ENCODE data around the gene DOCK8.
A peak's percentile ranks its signal among the peaks of the same experiment; 100 is the strongest.

DOCK8 gene

DNA sequence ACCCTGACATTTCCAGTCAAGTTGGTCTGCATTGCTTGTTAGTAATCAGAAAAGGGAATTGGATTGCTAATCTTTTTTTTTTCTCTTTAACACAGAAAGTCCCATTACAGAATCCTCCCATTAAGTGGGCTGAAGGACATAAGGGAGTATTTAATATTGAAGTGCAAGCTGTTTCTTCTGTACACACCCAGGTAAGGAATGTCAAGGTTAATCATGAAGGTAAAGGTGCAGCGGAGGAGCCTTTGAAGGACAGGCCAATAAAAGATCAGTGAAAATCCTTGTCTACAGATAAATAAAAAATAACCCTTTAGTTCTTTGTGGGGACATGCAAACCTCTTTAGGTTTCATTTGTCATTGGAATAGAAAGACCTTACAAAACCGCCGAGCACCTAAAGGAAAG is 161.4 kb downstream of the DOCK8 start:
- no peak overlapping the region for H3K4me3 ChIP-seq (ENCODE audit: low read depth, low read length)
- TF ChIP-seq CTCF (IDR thresholded peaks at IDR 0.05; ENCODE audit: insufficient read depth, low read length, missing control alignments), result no peak
- DNase-seq (ENCODE audit: low read depth, low spot score), result no peak
- CTCF ChIA-PET, result no interaction called here
- POLR2A ChIA-PET, result no interaction called here

DNA sequence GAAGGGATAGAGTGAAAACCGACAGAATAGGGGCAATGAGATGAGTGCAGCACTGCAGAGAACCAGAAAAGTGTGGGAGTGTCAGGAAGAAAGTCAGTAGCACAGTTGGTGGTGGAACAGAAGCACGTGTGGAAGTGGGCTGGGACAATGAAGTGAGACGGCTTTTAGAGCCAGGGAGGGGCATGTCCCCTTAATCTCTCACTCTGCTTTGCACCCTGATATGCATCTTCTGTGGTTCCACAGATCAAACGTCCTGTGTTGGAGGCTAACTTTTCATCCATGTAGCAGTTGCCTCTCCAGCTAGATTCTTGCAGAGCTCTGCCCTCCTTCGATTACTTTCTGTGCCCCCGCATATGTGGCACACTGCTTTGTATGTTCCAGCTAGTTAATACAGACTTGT is 163.6 kb downstream of the DOCK8 start:
- TF ChIP-seq CTCF (IDR thresholded peaks at IDR 0.05; ENCODE audit: insufficient read depth, low read length, missing control alignments), result no peak
- CTCF ChIA-PET, result no interaction called here
- POLR2A ChIA-PET, result no interaction called here
- no peak overlapping the region for H3K4me3 ChIP-seq (ENCODE audit: low read depth, low read length)
- no peak for DNase-seq (ENCODE audit: low read depth, low spot score)

DNA sequence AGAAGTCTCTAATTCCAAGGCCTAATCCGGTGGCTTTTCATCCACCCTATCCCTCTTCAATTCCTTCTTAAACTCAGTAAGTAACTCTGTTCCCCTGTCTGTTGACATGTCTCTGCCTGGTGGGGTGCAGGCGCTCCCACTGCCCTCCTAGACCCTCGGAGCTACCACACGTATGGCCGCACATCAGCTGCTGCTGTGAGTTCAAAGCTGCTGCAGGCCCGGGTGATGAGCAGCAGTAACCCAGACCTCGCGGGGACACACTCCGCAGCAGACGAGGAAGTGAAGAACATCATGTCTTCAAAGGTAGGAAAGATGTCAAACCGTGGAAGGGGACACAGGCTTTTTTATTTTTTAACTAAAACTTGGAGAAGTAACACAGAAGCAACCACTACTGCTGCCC is 167.7 kb downstream of the DOCK8 start:
- H3K4me3 ChIP-seq (ENCODE audit: low read depth, low read length), result no peak overlapping the region
- DNase-seq (ENCODE audit: low read depth, low spot score), result no peak
- ChIA-PET CTCF (interaction anchor here (1.2 kb wide), 1 partner anchor 623 kb away, joined by 3 read pairs; no protein-coding TSS in a partner anchor), POLR2A (no interaction called here)
- no peak for TF ChIP-seq CTCF (IDR thresholded peaks at IDR 0.05; ENCODE audit: insufficient read depth, low read length, missing control alignments)

GRCh38 chr9:385818-386398 is 171.2 kb downstream of the DOCK8 start:
- ChIA-PET CTCF (interaction anchor here (1.1 kb wide), 1 partner anchor 624 kb away, joined by 5 read pairs; no protein-coding TSS in a partner anchor), POLR2A (no interaction called here)
- H3K4me3 ChIP-seq (ENCODE audit: low read depth, low read length), result no peak overlapping the region
- peak; percentile 4 for DNase-seq (ENCODE audit: low read depth, low spot score)
- peak; percentile 64 for TF ChIP-seq CTCF (IDR thresholded peaks at IDR 0.05; ENCODE audit: insufficient read depth, low read length, missing control alignments)

DNA sequence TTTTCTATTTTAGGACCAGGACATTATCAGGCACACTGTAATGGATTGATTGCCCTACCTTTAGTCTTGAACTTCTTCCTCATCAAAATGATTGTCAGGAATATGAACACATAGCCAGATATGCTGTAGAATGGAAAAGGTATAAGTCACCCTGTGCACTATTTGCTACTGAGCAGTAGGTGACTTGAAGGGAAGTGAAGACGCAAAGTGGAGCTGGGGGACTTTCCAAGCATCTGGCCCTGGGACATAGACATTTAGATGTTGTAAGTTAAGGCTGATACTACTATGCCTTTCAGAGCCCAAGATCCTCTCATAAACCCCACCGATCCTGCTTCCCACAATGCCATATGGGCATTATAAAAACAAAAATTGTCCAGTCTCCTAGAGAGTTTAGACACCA is 174.5 kb downstream of the DOCK8 start:
- POLR2A ChIA-PET, result no interaction called here
- no peak for TF ChIP-seq CTCF (IDR thresholded peaks at IDR 0.05; ENCODE audit: insufficient read depth, low read length, missing control alignments)
- H3K4me3 ChIP-seq (ENCODE audit: low read depth, low read length), result no peak overlapping the region
- no peak for DNase-seq (ENCODE audit: low read depth, low spot score)
- CTCF ChIA-PET, result no interaction called here

DNA sequence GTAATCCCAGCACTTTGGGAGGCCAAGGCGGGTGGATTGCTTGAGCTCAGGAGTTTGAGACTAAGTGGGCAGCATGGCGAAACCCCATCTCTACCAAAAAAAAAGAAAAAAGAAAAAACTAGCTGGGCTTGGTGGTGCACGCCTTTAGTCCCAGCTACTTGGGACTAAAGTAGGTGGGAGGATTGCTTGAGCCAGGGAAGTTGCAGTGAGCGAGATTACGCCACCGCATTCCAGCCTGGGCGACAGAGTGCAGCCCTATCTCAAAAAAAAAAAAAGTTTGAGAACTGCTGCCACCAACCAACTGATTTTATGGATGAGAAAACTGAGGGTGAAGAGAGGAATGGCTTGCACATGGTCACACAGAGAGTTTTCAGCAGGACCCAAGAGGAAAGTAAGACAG is 175.1 kb downstream of the DOCK8 start:
- ChIA-PET CTCF (no interaction called here), POLR2A (no interaction called here)
- no peak for DNase-seq (ENCODE audit: low read depth, low spot score)
- TF ChIP-seq CTCF (IDR thresholded peaks at IDR 0.05; ENCODE audit: insufficient read depth, low read length, missing control alignments), result no peak
- no peak overlapping the region for H3K4me3 ChIP-seq (ENCODE audit: low read depth, low read length)
